Measurements from ENCODE around the gene BTAF1. TPM values are rescaled to one million over a fixed set of nuclear protein-coding genes. Genes with fewer than 3 reads are reported as not detected.

BTAF1 gene
- total RNA-seq, 1 experiment from 2014 or later = 42.5 TPM

DNA sequence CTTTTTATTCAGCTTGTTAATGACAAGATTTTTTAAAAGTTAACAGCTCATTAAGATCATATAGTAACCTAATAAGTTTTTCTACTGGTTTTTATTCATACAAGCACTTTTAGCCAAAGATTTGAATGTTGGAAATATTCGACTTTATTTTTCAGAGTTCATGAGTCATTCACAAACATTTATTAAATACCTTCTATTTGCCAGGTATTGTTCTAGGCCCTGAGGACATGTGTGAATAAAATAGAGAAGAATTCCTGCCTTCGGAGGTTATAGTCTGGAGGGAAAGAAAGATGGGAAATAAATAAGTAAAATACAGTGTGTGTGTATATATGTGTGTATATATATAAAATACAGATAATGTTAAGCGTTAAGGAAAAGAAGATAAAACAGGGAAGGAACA, 31.5 kb downstream of the BTAF1 start:
- H3K9me2 ChIP-seq (ENCODE audit: insufficient read depth) = no peaks in the 10 kb centered on the region
- DNase-seq (ENCODE audit: low read depth, low spot score) = no peak
- ChIA-PET CTCF (no interaction called here), POLR2A (no interaction called here), RAD21 (ENCODE audit: low non-redundant PET in 1 of 2, low total read pairs in 2 of 2, uncharacterized antibody in 2 of 2, unreplicated experiment in 2 of 2) (no interaction called here)
- H3K79me2 ChIP-seq (ENCODE audit: insufficient read depth, low read length) = peaks cover 38% of the 10 kb centered on the region
- no peak overlapping the region for H2AFZ ChIP-seq (ENCODE audit: low read depth, low read length, poor library complexity, severe bottlenecking)
- TF ChIP-seq POLR2AphosphoS5 (IDR thresholded peaks at IDR 0.05; ENCODE audit: low read depth, low read length) = no peak
- no peak for TF ChIP-seq TCF7L2 (IDR thresholded peaks at IDR 0.05; ENCODE audit: borderline replicate concordance, extremely low read depth, insufficient read depth, insufficient read length)
- TF ChIP-seq, protein P1, sequence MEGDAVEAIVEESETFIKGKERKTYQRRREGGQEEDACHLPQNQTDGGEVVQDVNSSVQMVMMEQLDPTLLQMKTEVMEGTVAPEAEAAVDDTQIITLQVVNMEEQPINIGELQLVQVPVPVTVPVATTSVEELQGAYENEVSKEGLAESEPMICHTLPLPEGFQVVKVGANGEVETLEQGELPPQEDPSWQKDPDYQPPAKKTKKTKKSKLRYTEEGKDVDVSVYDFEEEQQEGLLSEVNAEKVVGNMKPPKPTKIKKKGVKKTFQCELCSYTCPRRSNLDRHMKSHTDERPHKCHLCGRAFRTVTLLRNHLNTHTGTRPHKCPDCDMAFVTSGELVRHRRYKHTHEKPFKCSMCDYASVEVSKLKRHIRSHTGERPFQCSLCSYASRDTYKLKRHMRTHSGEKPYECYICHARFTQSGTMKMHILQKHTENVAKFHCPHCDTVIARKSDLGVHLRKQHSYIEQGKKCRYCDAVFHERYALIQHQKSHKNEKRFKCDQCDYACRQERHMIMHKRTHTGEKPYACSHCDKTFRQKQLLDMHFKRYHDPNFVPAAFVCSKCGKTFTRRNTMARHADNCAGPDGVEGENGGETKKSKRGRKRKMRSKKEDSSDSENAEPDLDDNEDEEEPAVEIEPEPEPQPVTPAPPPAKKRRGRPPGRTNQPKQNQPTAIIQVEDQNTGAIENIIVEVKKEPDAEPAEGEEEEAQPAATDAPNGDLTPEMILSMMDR (IDR thresholded peaks at IDR 0.05 in 2 of 3, conservative IDR thresholded peaks at IDR 0.05 in 1 of 3; ENCODE audit: borderline replicate concordance in 1 of 3, insufficient read depth in 1 of 3, low read depth in 2 of 3, low read length in 2 of 3) = no peak
- TF ChIP-seq ZFX (IDR thresholded peaks at IDR 0.05) = no peak
- no peak for TF ChIP-seq CEBPB (IDR thresholded peaks at IDR 0.05; ENCODE audit: low read depth)
- TF ChIP-seq POLR2A (IDR thresholded peaks at IDR 0.05; ENCODE audit: borderline replicate concordance, extremely low read depth, insufficient read depth, insufficient read length) = no peak
- no peak for TF ChIP-seq ZNF274 (IDR thresholded peaks at IDR 0.05; ENCODE audit: low read depth, low read length)
- TF ChIP-seq EZH2phosphoT487 (IDR thresholded peaks at IDR 0.05; ENCODE audit: borderline replicate concordance) = no peak
- TF ChIP-seq, protein P2, sequence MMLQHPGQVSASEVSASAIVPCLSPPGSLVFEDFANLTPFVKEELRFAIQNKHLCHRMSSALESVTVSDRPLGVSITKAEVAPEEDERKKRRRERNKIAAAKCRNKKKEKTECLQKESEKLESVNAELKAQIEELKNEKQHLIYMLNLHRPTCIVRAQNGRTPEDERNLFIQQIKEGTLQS (IDR thresholded peaks at IDR 0.05) = no peak
- TF ChIP-seq, protein P3, sequence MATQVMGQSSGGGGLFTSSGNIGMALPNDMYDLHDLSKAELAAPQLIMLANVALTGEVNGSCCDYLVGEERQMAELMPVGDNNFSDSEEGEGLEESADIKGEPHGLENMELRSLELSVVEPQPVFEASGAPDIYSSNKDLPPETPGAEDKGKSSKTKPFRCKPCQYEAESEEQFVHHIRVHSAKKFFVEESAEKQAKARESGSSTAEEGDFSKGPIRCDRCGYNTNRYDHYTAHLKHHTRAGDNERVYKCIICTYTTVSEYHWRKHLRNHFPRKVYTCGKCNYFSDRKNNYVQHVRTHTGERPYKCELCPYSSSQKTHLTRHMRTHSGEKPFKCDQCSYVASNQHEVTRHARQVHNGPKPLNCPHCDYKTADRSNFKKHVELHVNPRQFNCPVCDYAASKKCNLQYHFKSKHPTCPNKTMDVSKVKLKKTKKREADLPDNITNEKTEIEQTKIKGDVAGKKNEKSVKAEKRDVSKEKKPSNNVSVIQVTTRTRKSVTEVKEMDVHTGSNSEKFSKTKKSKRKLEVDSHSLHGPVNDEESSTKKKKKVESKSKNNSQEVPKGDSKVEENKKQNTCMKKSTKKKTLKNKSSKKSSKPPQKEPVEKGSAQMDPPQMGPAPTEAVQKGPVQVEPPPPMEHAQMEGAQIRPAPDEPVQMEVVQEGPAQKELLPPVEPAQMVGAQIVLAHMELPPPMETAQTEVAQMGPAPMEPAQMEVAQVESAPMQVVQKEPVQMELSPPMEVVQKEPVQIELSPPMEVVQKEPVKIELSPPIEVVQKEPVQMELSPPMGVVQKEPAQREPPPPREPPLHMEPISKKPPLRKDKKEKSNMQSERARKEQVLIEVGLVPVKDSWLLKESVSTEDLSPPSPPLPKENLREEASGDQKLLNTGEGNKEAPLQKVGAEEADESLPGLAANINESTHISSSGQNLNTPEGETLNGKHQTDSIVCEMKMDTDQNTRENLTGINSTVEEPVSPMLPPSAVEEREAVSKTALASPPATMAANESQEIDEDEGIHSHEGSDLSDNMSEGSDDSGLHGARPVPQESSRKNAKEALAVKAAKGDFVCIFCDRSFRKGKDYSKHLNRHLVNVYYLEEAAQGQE (IDR thresholded peaks at IDR 0.05; ENCODE audit: low read depth) = no peak
- TF ChIP-seq FOSL1 (IDR thresholded peaks at IDR 0.05; ENCODE audit: low read depth) = no peak
- no peak for TF ChIP-seq CBX3 (IDR thresholded peaks at IDR 0.05; ENCODE audit: low read depth)
- TF ChIP-seq SRF (IDR thresholded peaks at IDR 0.05; ENCODE audit: low read depth) = no peak
- no peak for TF ChIP-seq JUND (IDR thresholded peaks at IDR 0.05)
- no peak for TF ChIP-seq RAD21 (IDR thresholded peaks at IDR 0.05; ENCODE audit: low read depth)
- no peak for TF ChIP-seq YY1 (IDR thresholded peaks at IDR 0.05; ENCODE audit: extremely low read depth, insufficient replicate concordance, low read depth, low read length)
- no peak for TF ChIP-seq ELF1 (IDR thresholded peaks at IDR 0.05; ENCODE audit: borderline replicate concordance, low read depth)
- no peak for TF ChIP-seq SP1 (IDR thresholded peaks at IDR 0.05; ENCODE audit: low read depth)
- TF ChIP-seq EGR1 (IDR thresholded peaks at IDR 0.05; ENCODE audit: low read depth) = no peak
- TF ChIP-seq, protein P4, sequence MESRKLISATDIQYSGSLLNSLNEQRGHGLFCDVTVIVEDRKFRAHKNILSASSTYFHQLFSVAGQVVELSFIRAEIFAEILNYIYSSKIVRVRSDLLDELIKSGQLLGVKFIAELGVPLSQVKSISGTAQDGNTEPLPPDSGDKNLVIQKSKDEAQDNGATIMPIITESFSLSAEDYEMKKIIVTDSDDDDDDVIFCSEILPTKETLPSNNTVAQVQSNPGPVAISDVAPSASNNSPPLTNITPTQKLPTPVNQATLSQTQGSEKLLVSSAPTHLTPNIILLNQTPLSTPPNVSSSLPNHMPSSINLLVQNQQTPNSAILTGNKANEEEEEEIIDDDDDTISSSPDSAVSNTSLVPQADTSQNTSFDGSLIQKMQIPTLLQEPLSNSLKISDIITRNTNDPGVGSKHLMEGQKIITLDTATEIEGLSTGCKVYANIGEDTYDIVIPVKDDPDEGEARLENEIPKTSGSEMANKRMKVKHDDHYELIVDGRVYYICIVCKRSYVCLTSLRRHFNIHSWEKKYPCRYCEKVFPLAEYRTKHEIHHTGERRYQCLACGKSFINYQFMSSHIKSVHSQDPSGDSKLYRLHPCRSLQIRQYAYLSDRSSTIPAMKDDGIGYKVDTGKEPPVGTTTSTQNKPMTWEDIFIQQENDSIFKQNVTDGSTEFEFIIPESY (IDR thresholded peaks at IDR 0.05; ENCODE audit: extremely low read depth, insufficient replicate concordance, low read length) = no peak
- no peak for ATAC-seq
- H3K4me1 ChIP-seq (ENCODE audit: control insufficient read depth in 1 of 2, insufficient read depth in 2 of 2, low read length in 2 of 2) = no peaks in the 10 kb centered on the region
- no peaks in the 10 kb centered on the region for H3K9me3 ChIP-seq (ENCODE audit: control insufficient read depth in 1 of 2, insufficient read depth in 1 of 2, low read depth in 1 of 2, low read length in 2 of 2)
- H3K9ac ChIP-seq (ENCODE audit: low read length) = no peak overlapping the region
- H3K27me3 ChIP-seq (ENCODE audit: insufficient read depth, low read length) = no peaks in the 10 kb centered on the region
- H3K4me2 ChIP-seq (ENCODE audit: low read length) = no peak overlapping the region
- no peak overlapping the region for H3K4me3 ChIP-seq (replicated peaks in 1 of 2; ENCODE audit: low read depth in 1 of 2, low read length in 2 of 2)
- peaks cover 33 to 35% of the 10 kb centered on the region in 2 experiments for H3K36me3 ChIP-seq (ENCODE audit: control insufficient read depth in 1 of 2, insufficient read depth in 2 of 2, low read length in 2 of 2)
- TSS peak; percentile 5 for BruUV-seq (replicated peaks)
- 0 out of 2 replicates have a peak, but pooled peaks cover 7% of the 10 kb centered on the region for H4K20me1 ChIP-seq (ENCODE audit: insufficient read depth)
- no peak overlapping the region for H3K27ac ChIP-seq (ENCODE audit: low read depth, low read length)
- intact Hi-C loops (cut with micrococcal nuclease) = no loop called here
